Measurements from ENCODE around the gene CKS1B.

CKS1B gene

GRCh38 chr1:154974102-154974807 lies at the start of gene CKS1B:
TSS of gene CKS1B (plus strand) at chr1:154974681. CDS start at chr1:154974746, 65 bp downstream.
- DNase-seq: peak; percentile 97

- DNase-seq: no peak
Observed at GRCh38 chr1:154925335-154926170, 48.9 kb upstream of the CKS1B start.

- no peak for DNase-seq
Observed at GRCh38 chr1:154926201-154926600, 48.3 kb upstream of the CKS1B start.

- no peak for DNase-seq
Observed at GRCh38 chr1:154931940-154932487, 42.5 kb upstream of the CKS1B start.

GRCh38 chr1:154934358-154934948 lies 40.0 kb upstream of the CKS1B start:
- no peak for DNase-seq

DNA sequence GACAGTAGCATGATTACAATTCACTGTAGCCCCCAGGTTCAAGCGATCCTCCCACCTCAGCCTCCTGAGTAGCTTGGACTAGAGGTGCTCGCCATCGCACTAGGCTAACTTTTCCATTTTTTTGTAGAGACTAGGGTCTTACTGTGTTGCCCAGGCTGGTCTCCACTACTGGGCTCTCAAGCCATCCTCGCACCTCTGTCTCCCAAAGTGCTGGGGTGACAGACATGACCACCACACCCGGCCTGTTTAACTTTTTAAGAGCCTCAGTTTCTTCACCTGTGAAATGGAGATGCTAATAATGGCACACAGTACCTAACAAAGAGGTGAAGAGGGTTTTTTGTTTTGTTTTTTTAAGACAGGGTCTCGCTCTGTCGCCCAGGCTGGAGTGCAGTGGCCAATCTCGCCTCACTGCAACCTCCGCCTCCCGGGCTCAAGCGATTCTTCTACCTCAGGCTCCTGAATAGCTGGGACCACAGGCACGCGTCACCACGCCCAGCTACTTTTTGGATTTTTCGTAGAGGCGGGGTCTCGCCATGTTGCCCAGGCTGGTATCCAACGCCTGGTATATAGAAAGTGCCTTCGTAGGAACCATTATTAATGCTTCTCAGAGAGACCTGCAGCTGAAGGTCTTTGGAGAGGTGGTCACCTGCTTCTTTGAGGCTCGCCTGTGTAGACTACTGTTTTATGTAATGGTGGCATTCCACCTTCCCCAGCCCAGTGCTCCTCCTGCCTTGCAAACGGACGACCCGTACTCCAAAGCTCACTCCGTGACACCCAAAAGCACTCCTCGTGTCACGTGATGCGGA lies 38.5 kb upstream of the CKS1B start:
- DNase-seq: no peak

DNA sequence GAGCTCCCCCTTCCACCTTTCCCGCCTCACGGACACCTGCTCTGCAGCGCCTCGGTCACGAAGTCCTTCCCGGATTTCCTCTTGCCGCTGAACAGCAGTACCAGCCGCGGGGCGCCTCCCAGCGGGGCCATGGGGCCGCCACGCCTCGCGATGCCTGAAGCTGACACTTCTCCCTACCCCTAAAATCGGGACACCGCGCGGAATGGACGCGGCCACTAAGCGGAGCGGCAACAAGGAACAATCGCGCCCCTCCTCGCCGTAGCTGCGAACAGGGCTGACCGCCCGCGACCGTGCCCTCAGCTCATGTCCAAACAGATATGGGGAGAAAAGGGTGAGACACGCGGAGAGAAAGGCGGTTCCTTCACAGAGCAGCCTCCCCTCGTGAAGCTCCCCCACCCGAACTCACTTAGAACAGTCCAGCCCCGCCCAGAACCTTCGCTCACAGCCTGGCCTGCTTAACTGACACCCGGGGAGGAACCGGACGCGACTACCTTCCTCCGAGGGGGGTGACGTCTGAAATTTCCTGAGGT lies 37.9 kb upstream of the CKS1B start, which contains the start of gene PMVK:
PMVK (minus strand) TSS at position 165 of the 530 bp plus-strand sequence; CDS start at position 131, 34 bp downstream.
- DNase-seq: peak; percentile 96

DNA sequence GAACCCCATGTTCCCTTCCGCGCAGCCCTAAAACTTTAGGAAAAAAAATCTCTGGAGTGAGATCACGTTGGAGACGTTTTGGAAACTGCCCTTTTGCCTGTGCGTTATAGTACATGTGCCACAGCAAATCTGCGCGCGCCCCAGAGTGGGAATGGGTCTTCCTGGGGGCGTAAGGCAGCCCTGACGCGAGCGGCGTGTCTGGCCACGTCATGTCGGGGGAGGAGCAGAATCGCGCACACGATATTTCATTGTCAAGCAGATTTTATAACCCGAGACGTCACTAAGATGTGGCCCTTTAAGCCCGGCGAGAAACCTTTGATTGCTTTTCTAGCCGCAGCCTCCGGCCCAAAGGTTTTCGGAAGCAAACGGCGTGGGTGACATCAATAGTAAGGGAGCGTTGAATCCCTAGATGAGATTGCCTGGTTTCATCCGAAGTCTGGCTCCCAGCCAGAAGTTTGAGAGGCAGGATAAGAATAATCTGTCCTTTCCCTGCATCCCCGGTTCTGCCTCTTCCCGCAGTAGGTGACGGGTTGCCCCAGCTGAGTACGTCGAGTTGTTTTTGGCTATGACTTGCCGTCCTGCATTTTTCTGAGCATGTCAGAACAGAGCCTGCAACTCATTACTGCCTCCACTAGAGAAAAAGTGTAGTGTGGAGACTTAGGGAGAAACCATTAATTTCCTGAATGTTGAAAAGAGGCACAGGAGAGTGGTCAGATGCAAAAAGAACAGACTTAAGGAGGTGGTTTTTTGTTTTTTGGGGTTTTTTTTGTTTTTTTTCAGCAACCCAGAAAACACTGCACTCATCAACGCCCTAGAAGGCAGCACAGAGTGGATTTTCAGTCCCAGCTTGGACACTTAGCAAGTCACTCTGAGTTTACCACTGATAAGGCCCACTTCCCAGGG lies 37.1 kb upstream of the CKS1B start:
- DNase-seq: peak; percentile 93

GRCh38 chr1:154937988-154938386 lies 36.5 kb upstream of the CKS1B start:
- DNase-seq: no peak

GRCh38 chr1:154938604-154939399 lies 35.7 kb upstream of the CKS1B start:
- no peak for DNase-seq

- no peak for DNase-seq
Observed at GRCh38 chr1:154940213-154940560, 34.3 kb upstream of the CKS1B start.

- peak; percentile 44 for DNase-seq
Observed at GRCh38 chr1:154940651-154941194, 33.8 kb upstream of the CKS1B start.

DNA sequence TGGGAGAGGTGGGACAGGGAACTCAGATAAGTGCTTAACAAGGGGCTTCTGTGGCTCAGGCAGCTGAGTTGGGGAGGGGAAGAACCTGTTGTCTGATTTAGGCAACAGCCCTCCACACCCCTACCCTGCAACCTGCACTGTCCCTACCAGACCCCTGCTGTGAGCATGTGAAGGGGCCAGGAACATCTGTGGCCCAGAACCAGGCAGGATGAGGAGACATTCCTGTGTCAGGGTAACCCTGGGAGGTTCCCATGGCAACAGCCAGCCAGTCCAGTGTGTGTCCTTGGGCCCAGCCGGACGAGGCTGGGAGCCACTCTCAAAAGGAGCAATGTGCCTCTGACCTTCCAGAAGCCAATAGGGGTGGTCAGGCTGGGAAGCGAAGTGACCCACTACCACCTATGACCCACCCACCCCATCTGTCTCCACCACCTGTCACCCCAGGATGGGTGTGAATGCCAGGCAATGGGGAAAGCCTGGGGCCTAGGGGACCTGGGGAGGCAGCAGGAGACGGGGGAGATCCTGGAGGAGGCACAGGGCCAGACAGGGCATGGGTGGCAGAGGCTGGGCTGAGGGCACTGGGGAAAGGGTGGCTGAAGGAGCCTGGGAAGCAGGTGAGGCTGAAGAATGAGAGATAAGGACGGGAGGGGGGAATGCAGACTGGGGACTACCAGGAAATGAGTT lies 33.0 kb upstream of the CKS1B start:
- DNase-seq: no peak

DNA sequence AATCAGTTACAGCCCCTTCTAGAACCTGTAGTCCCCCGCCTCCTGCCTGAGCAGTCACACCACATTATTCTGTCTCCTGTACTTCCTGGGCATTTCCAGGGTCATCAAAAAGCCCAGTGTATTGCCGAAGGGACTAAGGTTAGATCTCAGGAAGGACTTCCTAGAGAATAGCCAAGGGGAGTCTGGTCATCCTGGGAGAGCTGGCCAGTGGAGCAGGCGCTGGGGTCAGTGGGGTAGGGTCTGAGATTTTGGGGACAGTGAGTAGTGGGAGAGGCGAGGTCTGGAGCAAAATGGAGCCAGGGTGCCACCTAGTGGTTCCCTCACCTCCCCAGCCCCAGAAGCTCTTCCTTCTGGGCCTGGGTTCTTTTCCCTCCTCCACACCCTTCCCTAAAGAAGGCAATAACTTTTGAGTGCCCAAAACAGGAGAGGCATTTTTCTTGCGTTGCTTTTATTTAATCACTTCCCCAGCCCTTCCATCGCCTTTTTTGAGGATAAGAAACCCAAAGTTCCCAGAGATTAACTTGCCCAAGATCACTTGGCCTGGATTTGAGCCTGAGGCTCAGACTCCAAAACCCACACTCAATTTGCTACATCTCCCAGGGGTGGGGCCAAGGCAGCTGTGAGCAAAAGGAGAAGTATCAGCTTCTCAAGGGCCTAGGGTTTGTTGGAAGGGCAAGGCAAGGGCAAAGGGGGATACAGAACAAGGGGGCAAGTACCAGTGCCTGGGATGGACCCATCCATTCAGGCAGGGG lies 30.7 kb upstream of the CKS1B start:
- DNase-seq: peak; percentile 56

DNA sequence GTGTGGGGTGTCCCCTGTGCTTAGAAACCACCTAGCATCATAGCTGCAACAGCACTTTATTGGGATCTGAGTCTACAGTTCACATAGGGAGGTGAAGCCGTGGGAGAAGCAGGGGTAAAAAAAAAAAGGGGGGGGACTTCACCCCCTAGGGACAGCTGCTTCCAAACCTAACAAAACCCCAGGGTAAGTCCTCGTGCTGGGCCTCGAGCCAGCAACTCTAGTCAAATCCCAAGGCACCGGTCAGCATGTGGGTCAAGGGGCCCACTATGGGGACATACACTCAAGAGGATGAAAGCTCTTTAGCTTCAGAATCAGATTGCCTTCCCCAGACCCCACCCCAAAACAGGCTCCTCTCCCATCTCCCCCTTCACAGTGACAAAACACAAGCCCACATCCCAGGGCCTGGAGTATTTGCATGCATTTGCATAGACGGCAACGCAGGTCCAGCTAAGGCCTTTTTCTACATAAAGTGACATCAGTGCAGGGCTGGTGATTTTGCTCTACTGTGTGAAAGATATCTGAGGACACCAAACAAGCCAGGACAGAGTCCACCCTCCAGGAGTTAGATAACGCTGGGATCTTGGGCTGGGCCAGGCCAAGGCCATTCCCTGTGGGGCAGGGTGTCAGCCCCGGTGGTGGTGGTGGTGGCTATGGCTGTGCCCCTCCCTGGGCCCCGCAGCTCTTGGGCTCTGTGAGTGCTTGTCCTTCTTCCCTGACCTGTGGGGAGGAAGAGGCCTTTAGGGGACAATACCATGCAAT lies 29.9 kb upstream of the CKS1B start:
- no peak for DNase-seq

GRCh38 chr1:154945160-154945961 lies 29.1 kb upstream of the CKS1B start:
- no peak for DNase-seq

All from activated CD4-positive, alpha-beta T cell treated with anti-CD3 and anti-CD28 coated beads for 48 hours (primary cell).